ENCODE results near the gene RPUSD3.

The RPUSD3 gene

DNA sequence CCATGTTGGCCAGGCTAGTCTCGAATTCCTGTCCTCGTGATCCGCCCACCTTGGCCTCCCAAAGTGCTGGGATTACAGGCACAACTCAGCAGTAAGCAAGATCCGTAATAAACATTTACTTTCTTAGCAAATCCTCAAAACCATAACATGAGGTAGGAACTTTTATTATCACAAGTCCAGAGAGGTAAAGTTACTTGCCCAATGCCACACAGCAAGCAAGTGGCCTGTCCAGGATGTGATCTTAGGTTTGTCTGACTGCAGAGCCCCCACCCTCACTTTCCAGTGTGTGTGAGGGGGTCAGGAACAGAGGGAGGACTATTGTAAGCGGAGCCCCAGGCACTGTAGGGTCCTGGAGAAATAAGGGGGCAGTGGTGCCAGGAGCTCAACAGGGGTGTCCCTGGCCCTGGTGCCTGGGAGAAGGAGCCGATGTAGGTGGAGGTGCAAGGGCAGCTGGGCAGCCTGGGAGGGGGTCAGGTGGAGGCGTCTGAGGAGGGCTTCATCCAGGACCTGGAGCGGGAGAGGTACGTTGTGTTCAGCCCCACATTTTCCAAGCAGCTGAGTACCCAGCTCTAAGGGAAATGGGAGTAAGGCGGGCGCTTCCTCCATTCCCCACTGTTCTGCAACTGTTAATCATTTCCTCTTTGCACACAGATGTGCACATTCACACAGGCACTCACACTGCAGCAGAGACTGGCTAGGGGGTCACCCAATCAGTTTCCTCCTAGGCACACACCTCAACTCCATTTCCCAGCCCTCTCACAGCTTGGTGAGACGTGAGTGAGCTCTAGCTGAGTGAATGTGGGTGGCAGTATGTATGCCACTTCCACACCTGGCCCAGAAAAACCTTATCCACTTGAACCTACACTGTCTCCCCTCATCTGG, 5.9 kb downstream of the RPUSD3 start:
- in situ Hi-C loops (cut with HindIII; ENCODE audit: low sequenced_read_pairs), result no loop called here

DNA sequence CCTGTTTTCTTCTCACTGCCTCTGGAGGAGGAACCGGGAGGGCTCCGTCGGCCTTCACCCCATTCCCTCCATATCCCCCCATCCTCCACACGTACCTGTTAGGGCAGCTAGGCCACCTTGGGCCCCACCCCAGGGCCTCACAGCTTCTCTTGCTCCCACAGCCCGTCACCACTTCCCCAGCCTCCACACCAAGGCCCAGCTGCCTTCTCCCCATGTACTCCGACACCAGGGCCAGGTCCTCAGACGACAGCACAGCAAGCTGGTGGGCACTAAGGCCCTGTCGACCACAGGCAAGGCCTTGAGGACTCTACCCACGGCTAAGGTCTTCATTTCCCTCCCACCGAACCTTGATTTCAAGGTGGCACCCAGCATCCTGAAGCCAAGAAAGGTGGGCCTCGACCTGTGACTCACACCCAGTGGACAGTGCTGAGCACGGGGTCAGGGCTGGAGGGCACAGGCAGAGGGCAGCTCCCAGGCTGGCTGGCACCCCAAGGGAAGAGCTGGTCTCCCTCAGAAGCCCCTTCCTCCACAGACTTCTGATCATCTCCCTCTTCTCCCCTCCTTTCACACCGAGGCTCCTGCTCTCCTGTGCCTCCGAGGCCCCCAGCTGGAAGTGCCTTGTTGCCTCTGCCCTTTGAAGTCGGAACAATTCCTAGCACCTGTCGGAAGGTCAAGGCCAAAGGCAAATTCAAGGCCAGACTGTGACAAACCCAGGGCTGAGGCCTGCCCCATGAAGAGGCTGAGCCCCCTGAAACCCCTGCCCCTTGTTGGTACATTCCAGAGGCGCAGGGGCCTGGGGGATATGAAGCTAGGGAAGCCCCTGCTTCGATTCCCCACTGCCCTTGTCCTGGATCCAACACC, 9.1 kb downstream of the RPUSD3 start:
- in situ Hi-C loops (cut with HindIII; ENCODE audit: low sequenced_read_pairs), result no loop called here

DNA sequence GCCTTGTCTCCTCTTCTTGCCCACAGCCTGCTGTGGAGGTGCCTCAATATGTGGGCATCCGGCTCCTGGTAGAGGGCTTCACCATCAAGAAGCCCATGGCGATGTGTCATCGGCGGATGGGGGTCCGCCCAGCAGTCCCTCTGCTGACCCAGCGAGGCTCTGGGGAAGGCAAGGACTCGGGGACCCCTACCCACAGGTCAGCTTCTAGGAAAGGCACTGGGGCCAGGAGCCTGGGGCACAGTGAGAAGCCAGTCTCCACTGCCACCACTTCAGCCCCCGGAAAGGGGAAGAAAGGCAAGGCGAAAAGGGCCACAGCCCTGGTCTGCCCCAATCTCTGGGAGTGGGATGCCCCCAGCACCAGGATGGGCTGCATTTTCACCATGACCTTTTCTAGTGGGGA, 10.7 kb downstream of the RPUSD3 start:
- in situ Hi-C loops (cut with HindIII; ENCODE audit: low sequenced_read_pairs), result no loop called here

DNA sequence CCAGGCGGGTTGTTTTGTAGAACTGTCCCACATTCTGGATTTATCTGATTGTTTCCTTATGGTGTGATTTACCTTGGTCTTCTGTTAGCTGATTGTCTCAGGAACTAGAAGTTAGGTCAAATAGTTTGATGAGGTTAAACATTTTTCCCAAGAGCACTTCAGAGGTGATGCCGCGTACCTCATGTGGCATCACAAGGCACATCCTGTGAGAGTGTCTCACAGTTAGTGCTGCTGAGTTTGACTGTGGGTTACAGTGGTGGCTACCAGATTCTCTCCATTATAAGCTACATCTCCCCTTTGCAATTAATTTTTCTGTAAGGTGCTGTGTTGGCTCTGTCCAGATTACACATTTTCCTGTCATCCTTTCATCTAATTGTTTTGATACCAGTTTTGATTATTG, 12.6 kb downstream of the RPUSD3 start:
- in situ Hi-C loops (cut with HindIII; ENCODE audit: low sequenced_read_pairs), result no loop called here

DNA sequence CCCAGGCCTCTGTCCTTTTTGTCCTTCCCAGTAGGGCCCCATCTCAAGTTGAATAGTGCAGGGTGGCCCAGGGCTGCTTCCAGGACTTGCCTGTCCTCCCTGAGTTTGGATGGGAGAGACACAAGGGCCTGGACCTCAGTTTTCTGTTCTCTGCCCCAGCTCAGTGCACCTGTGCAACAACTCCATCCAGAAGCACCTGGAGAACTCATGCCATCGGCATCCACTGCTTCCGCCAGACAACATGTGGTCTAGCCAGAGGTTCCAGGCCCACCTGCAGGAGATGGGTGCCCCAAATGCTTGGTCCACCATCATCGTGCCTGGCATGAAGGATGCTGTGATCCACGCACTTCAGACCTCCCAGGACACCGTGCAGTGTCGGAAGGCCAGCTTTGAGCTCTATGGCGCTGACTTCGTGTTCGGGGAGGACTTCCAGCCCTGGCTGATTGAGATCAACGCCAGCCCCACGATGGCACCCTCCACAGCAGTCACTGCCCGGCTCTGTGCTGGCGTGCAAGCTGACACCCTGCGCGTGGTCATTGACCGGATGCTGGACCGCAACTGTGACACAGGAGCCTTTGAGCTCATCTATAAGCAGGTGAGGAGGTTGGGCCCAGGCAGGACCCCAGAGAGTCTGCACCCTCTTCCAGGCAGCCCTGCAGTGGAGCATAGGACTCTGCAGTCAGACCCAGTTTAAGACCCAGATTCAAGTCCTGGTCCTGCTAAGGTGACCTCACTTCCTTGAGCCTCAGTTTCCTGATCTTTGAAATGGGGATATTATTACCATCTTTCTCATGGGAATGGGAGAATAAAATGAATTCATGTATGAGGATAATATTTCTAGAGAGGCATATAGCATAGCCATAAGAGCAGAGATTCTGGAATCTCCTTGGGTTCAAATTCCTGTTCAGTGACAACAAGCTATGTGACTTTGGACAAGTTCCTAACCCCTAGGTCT, 14.7 kb downstream of the RPUSD3 start:
- in situ Hi-C loops (cut with HindIII; ENCODE audit: low sequenced_read_pairs), result no loop called here

DNA sequence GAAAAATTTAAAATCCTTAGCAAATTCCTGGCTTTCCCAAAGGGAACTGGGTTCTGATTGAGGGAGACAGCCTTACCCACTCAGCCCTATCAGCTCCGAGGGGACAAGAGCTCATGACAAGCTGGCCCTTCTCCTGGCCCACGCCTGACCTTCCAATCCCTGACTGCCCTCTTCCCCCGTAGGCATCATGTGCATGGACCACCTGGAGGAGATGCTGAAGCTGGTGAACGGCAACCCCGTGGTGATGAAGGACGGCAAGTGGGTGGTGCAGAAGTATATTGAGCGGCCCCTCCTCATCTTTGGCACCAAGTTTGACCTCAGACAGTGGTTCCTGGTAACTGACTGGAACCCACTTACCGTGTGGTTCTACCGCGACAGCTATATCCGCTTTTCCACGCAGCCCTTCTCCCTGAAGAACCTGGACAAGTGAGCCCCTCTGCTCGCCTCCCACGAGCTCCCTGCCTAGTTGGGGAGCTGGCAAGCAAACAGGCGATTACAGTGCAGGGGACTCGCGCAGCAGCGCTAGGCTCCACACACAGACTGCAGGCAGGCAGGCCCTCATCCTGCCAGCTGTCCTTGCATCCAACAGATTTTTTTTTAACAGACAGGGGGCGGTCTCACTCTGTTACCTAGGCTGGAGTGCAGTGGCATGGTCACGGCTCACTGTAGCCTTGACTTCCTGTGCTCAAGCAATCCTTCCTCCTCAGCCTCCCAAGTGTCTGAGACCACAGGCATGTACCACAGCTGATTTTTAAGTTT, 16.8 kb downstream of the RPUSD3 start:
- in situ Hi-C loops (cut with HindIII; ENCODE audit: low sequenced_read_pairs), result no loop called here

DNA sequence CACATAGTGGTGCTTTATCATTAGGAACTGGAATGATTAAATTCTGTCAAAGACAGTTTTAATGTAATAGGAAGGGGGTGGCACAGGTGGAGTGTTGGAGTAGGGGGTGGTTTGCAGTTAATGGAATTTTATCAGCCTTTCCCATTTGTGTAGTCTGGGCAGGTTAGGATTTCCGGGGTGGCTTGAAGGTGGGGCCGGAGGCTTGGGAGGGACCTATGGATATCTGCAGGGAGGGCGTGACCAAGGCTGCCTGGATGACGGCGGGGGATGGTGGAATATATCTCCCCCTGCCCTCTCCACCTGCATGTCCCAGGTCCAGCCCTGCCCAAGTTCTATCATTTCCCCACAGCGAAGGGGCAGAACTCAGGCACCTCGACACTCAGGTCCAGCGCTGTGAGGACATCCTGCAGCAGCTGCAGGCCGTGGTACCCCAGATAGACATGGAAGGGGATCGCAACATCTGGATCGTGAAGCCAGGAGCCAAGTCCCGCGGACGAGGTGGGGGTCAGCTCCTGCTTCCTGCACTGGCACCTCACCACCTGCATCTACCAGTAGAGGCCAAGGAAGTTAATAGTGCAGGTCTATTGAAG, 18.3 kb downstream of the RPUSD3 start:
- in situ Hi-C loops (cut with HindIII; ENCODE audit: low sequenced_read_pairs), result no loop called here

DNA sequence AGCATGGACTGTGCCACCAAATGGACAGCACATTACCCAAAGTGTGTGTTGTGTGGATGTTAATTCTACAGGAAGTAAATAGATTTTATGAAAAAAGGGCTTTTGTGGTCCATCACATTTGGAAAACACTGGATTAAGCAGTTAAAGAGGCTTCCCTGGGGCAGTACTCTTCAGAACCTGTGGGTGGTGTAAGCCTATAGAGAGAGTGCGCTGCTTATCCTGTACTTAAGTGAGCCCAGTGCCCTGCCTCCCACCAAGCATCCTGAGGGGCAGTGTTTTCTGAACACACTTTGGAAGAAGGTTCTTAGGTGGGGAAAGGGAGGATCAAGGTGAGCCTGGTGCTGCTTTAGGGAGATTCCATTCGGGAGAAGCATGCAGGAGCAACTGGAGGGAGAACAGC, 22.9 kb downstream of the RPUSD3 start:
- in situ Hi-C loops (cut with HindIII; ENCODE audit: low sequenced_read_pairs), result no loop called here

DNA sequence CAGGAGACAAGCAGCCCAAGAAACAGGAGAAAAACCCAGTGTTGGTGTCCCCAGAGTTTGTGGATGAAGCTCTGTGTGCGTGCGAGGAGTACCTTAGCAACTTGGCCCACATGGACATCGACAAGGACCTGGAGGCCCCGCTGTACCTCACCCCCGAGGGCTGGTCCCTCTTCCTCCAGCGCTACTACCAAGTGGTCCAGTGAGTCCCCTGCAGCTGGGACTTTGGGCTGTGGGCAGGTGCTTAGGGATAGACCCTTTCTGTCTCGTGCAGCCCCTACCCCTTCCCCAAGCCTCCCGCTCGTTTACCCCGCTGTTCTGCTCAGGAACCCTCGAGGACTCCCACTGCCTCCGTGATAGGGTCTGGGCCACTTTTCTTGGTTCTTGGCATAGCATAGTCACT, 23.3 kb downstream of the RPUSD3 start:
- in situ Hi-C loops (cut with HindIII; ENCODE audit: low sequenced_read_pairs), result no loop called here

DNA sequence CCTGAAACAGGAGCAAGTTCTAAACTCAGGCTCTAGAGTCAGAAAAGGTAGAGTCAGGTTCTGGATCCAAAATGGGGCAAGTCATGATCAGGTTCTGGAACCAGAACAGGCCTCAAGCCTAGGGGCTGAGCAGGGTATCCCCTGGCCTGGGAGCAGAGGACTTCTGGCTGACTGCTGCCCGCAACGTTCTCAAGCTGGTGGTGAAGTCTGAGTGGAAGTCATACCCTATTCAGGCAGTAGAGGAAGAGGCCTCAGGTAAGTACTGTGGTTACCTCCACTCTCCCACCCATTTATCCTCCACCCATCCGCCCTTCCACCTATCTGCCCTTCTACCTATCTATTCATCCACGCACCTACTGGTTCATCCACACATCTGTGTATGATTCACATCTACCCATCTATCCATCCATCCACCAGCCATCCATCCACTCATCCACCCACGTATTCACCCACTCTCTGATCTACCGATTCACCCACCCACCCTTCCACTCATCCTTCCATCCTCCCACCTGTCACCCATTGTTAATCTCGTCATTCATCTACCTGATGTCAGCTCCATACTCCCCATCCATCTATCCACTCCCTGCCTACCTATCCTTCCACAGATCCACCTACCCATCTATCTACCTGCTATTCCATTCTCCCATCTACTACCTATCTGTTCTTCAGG, 25.0 kb downstream of the RPUSD3 start:
- in situ Hi-C loops (cut with HindIII; ENCODE audit: low sequenced_read_pairs), result no loop called here

DNA sequence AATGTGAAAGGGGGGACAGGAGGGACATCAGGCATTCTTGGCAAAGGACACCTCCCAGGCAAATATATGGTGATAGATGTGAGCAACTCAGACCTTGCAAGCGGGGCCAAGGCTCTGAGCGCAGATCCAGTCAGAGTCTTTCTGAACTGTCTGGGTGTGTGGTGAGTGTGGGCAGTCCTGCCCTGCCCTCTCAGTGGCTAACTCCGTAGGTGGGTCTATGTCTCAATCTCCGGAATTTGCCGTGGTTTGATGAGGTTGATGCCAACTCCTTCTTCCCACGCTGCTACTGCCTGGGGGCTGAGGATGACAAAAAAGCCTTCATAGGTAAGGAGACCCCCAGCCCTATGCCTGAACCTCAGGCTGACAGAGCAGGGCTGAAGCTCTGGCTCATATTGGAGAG, 26.4 kb downstream of the RPUSD3 start:
- in situ Hi-C loops (cut with HindIII; ENCODE audit: low sequenced_read_pairs), result no loop called here

DNA sequence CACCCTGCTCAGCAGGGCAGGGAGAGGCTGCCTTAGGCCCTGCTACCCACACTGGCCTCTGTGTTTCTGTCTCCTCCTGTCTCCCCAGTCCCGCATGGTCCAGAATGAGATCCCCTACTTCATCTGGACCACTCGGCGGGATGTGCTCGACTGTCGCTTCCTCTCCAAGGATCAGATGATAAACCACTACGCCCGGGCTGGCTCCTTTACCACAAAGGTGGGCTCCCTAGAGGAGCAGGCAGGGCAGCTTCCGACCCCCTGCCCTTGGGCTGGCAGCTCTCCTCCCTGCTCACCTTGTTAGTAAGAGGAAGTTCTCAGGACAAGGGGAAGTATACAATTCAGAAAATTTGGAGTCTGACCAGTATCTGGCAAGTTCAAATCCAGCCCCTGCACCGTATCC, 27.8 kb downstream of the RPUSD3 start:
- in situ Hi-C loops (cut with HindIII; ENCODE audit: low sequenced_read_pairs), result no loop called here

DNA sequence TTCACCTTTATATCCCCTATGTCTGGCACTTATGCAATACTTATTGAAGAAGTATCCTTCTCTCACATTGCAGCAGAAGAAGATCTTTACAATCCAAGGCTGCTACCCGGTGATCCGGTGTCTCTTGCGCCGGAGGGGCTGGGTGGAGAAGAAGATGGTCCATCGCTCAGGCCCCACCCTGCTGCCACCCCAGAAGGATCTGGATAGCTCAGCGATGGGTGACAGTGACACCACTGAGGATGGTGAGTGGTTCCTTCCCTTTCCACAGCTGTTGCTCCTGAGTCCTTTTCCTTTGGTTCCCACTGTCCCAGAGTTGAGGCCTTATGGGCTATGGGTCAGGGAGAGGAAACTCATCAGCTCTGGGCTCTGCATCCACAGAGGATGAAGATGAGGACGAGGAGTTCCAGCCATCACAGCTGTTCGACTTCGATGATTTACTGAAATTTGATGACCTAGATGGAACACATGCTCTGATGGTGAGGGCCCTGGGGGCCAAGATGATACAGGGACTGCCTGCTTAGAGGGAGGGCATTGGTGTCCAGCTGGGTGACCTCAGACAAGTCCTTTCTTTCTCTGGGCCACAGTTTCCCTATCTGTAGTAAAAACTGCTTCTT, 30.8 kb downstream of the RPUSD3 start:
- in situ Hi-C loops (cut with HindIII; ENCODE audit: low sequenced_read_pairs), result no loop called here

DNA sequence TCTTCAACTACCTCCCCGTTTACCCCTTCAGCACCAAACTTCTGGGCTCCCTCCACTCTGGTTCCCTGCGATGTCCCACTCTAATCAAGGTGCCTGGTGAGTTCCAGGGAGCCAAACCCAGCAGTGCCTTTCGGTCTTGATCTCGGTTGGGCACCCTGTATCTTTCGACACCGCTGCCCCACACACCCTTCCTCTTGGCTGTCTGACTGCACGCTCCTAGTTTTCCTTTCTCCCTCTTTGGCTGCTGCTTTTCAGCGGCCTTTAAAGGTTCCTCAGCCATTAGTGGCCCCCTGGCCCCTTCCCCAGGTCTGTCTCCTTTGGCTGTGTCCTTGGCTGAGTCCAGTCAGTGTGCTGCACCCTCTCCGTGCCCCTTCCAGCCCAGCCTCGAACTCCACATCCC, 33.0 kb downstream of the RPUSD3 start:
- in situ Hi-C loops (cut with HindIII; ENCODE audit: low sequenced_read_pairs), result no loop called here

DNA sequence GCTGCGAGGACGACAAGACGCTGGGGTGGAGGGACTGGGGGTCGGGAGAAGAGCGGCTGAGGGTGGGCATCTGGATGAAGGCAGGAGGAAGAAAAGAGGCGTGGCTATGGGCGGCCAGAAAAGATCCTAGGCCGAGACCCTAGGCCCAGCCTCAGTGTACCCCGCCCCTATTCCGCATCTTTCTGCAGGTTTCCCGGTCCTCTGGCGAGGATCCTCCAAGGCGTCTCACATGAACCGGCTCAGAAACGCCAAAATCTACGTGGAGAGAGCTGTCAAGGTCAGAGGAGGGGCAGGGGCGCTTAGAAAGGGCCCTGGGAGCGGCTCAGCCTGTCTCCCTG, 33.4 kb downstream of the RPUSD3 start:
- in situ Hi-C loops (cut with HindIII; ENCODE audit: low sequenced_read_pairs), result no loop called here

DNA sequence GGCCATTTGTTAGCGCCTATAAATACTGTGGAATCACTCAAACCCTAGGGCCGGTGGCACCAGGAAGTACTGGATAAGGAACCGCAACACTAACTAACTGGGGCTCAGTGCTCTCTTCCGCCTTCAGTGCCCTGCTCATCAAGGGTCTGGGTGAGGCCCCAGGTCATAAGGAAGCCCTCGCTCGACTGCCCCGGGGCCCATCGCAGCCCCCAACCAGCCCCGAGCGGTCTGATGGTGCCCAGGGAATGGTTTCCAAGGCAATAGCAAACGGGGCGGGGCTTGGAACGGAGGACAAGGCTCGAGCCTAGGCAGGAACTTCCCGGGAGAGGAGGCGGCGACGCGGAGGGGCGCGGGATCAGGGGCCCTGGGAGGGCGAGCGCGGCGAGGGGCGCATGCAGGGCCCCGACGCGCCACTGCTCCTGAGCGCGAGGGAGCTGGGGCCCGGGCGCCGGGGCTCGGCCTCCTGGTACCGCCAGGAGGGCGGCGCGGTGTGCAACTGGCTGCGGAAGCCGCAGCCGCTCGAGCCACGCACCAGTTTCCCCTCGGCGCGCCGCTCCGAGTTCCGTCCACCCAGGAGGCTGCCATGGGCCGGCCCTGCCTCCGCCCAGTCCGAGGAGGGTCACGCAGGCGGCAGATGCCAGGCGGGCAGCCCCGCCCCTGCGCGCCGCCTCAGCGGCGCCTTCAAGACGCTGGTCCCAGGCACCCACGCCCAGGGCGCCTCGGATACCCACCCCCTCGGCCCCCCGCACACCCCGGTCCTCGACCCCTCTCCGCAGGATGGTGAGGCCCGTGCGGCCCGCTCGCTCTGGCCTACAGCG, 34.0 kb downstream of the RPUSD3 start, which contains the start of gene TTLL3:
TSS of gene TTLL3 (plus strand) at position 648 of the 818 bp plus-strand sequence. CDS start 400 bp downstream, outside the sequence.
- in situ Hi-C loops (cut with HindIII; ENCODE audit: low sequenced_read_pairs), result loop anchor here (5.0 kb wide), 2 partner anchors 42 to 73 kb away; no protein-coding TSS in a partner anchor

DNA sequence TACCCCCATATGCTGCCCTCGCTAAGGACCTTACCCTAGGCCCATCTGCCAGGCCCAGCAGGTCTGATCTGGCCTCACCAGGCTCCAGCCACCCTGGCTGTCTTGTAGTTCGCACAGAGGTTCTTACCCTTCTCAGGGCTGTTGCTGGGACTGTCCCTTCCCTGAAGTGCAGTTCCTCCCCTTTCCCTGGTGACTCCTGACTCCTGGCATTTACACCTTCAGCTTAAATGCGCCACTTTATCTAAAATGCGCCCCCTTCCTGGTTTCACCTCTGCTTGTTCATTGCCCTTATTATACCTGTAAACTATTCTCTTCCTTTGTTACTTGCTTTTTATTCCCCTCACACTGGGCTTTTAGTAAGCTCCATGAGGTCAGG, 34.6 kb downstream of the RPUSD3 start:
- in situ Hi-C loops (cut with HindIII; ENCODE audit: low sequenced_read_pairs), result loop anchor here (5.0 kb wide), 2 partner anchors 43 to 72 kb away; no protein-coding TSS in a partner anchor
